ENCODE measurements around the gene PHC2.

Gene PHC2

GRCh38 chr1:33469691-33470090 is 38.8 kb upstream of the PHC2 start:
- Histone ChIP-seq H3F3A (ENCODE audit: insufficient read depth, low read length) (no peaks in the 10 kb centered on the region), H3K36me3 (ENCODE audit: insufficient read depth, low read length) (no peaks in the 10 kb centered on the region), H3K27ac (ENCODE audit: low read depth, low read length, poor library complexity, severe bottlenecking) (no peak overlapping the region), H3K9me2 (ENCODE audit: low read depth, low read length) (no peaks in the 10 kb centered on the region), H4K20me1 (ENCODE audit: insufficient read depth, low read length) (no peaks in the 10 kb centered on the region), H3K9me3 (ENCODE audit: low read length) (no peaks in the 10 kb centered on the region), H3K79me2 (ENCODE audit: insufficient read depth, low read length) (no peaks in the 10 kb centered on the region), H3K4me3 (ENCODE audit: low read depth, low read length, poor library complexity, severe bottlenecking) (no peak overlapping the region), H3K4me2 (ENCODE audit: low read length) (no peak overlapping the region), H3K27me3 (ENCODE audit: insufficient read depth, low read length) (no peaks in the 10 kb centered on the region), H3K9ac (ENCODE audit: low read length) (no peak overlapping the region), H2AFZ (ENCODE audit: low read length) (no peak overlapping the region), H3K4me1 (ENCODE audit: insufficient read depth, low read length, severe bottlenecking) (peaks cover 10% of the 10 kb centered on the region)
- TF ChIP-seq CTCF (IDR thresholded peaks at IDR 0.05; ENCODE audit: low read length) (no peak), EZH2 (IDR thresholded peaks at IDR 0.05; ENCODE audit: borderline replicate concordance, low read length) (no peak)

GRCh38 chr1:33468967-33469366 is 38.1 kb upstream of the PHC2 start:
- Histone ChIP-seq H2AFZ (ENCODE audit: low read length) (no peak overlapping the region), H3K9me2 (ENCODE audit: low read depth, low read length) (no peaks in the 10 kb centered on the region), H3K4me3 (ENCODE audit: low read depth, low read length, poor library complexity, severe bottlenecking) (no peak overlapping the region), H4K20me1 (ENCODE audit: insufficient read depth, low read length) (no peaks in the 10 kb centered on the region), H3F3A (ENCODE audit: insufficient read depth, low read length) (no peaks in the 10 kb centered on the region), H3K9me3 (ENCODE audit: low read length) (no peaks in the 10 kb centered on the region), H3K36me3 (ENCODE audit: insufficient read depth, low read length) (no peaks in the 10 kb centered on the region), H3K4me2 (ENCODE audit: low read length) (no peak overlapping the region), H3K79me2 (ENCODE audit: insufficient read depth, low read length) (no peaks in the 10 kb centered on the region), H3K27me3 (ENCODE audit: insufficient read depth, low read length) (no peaks in the 10 kb centered on the region), H3K4me1 (ENCODE audit: insufficient read depth, low read length, severe bottlenecking) (peaks cover 10% of the 10 kb centered on the region), H3K27ac (ENCODE audit: low read depth, low read length, poor library complexity, severe bottlenecking) (no peak overlapping the region), H3K9ac (ENCODE audit: low read length) (no peak overlapping the region)
- TF ChIP-seq CTCF (IDR thresholded peaks at IDR 0.05; ENCODE audit: low read length) (no peak), EZH2 (IDR thresholded peaks at IDR 0.05; ENCODE audit: borderline replicate concordance, low read length) (no peak)

DNA sequence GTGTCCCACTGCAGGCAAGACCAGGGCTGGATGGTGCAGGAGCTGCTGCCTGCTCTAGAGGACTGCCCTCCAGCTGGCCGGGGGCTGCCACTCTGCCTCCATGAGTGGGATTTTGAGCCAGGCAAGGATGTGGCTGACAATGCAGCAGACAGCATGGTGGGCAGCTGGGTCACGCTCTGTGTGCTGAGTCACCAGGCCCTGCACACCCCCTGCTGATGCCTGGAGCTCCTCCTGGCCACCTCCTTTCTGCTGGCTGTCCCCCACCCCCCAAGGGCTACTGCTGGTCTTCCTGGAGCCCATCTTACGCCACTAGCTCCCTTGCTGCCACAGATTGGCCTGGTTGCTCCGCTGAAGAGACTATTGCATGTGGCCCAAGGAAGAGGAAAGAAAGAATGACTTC is 37.6 kb upstream of the PHC2 start:
- no peaks in the 10 kb centered on the region for H3K9me2 ChIP-seq (ENCODE audit: low read depth, low read length)
- no peak overlapping the region for H3K27ac ChIP-seq (ENCODE audit: low read depth, low read length, poor library complexity, severe bottlenecking)
- TF ChIP-seq EZH2 (IDR thresholded peaks at IDR 0.05; ENCODE audit: borderline replicate concordance, low read length) (no peak), CTCF (IDR thresholded peaks at IDR 0.05; ENCODE audit: low read length) (no peak)
- no peak overlapping the region for H3K4me2 ChIP-seq (ENCODE audit: low read length)
- H3K4me3 ChIP-seq (ENCODE audit: low read depth, low read length, poor library complexity, severe bottlenecking): no peak overlapping the region
- H4K20me1 ChIP-seq (ENCODE audit: insufficient read depth, low read length): no peaks in the 10 kb centered on the region
- no peaks in the 10 kb centered on the region for H3K9me3 ChIP-seq (ENCODE audit: low read length)
- no peak overlapping the region for H3K9ac ChIP-seq (ENCODE audit: low read length)
- H3F3A ChIP-seq (ENCODE audit: insufficient read depth, low read length): no peaks in the 10 kb centered on the region
- H3K27me3 ChIP-seq (ENCODE audit: insufficient read depth, low read length): no peaks in the 10 kb centered on the region
- H2AFZ ChIP-seq (ENCODE audit: low read length): no peak overlapping the region
- no peaks in the 10 kb centered on the region for H3K36me3 ChIP-seq (ENCODE audit: insufficient read depth, low read length)
- H3K79me2 ChIP-seq (ENCODE audit: insufficient read depth, low read length): no peaks in the 10 kb centered on the region
- peaks cover 10% of the 10 kb centered on the region for H3K4me1 ChIP-seq (ENCODE audit: insufficient read depth, low read length, severe bottlenecking)
